Retinal pigment epithelial cell (primary cell): ENCODE results near the gene ABCA13.
A peak's percentile ranks its signal among the peaks of the same experiment; 100 is the strongest.

Experiments
- DNase-seq: peaks from one replicate; pipeline ENCODE4 v3.0.0-alpha.2; 2010; ENCODE audit warnings: low read depth
- H3K4me3 ChIP-seq: 2 replicates; pipeline ENCODE4 v1.5.1; 2011; ENCODE audit warnings: mild to moderate bottlenecking, low read length, control low read depth, moderate library complexity
- TF ChIP-seq, protein P1 (sequence below): conservative IDR thresholded peaks from 2 replicates; pipeline ENCODE4 v1.5.1; 2011; ENCODE audit warnings: low read depth, low read length, control low read depth, inconsistent platforms

Gene ABCA13

GRCh38 chr7:48295296-48295971 lies 124.2 kb downstream of the ABCA13 start:
- TF ChIP-seq, protein P1, sequence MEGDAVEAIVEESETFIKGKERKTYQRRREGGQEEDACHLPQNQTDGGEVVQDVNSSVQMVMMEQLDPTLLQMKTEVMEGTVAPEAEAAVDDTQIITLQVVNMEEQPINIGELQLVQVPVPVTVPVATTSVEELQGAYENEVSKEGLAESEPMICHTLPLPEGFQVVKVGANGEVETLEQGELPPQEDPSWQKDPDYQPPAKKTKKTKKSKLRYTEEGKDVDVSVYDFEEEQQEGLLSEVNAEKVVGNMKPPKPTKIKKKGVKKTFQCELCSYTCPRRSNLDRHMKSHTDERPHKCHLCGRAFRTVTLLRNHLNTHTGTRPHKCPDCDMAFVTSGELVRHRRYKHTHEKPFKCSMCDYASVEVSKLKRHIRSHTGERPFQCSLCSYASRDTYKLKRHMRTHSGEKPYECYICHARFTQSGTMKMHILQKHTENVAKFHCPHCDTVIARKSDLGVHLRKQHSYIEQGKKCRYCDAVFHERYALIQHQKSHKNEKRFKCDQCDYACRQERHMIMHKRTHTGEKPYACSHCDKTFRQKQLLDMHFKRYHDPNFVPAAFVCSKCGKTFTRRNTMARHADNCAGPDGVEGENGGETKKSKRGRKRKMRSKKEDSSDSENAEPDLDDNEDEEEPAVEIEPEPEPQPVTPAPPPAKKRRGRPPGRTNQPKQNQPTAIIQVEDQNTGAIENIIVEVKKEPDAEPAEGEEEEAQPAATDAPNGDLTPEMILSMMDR, result no peak
- DNase-seq, result no peak
- H3K4me3 ChIP-seq, result no peak overlapping the region

DNA sequence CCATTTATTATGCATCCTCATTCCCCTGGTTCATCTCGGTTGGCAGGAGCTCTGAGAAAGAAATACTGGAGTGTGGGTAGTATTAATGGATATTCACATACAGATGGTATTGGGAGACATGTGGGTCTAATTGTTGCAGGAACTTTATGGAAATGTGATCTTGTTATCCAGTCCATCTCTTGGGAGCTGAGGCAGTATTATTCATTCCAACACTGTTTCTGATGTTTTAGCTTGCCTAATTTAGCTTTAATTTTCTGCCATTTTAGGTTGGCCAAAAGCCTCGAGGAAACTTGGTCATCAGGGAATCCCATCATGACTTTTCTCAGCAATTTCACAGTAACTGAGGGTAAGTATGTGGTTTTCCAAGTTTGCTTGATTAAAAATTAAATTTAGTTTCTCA lies 125.7 kb downstream of the ABCA13 start:
- TF ChIP-seq, protein P1, result no peak
- H3K4me3 ChIP-seq, result no peak overlapping the region
- DNase-seq, result no peak

DNA sequence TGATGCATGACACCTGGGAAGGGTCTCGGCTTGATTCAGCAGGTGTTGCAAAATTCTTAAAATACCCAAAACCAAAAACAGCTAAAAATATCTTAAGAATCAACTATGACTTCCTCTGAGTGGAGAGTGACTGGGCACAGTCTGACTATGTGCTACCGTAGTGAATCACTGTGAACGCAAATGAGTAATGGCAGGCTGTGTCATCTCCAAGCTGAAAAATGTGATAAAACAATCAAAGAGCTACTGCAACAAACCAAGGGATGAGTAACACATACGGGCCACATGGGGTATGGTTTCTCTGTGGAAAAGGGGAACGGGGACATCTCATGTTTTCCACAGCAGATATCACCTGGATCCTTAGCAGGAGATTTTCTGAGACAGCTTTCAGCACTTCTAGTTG lies 127.5 kb downstream of the ABCA13 start:
- H3K4me3 ChIP-seq, result no peak overlapping the region
- DNase-seq, result no peak

GRCh38 chr7:48299580-48300169 lies 128.4 kb downstream of the ABCA13 start:
- TF ChIP-seq, protein P1, result peak; percentile 82
- H3K4me3 ChIP-seq, result no peak overlapping the region
- DNase-seq, result no peak

More for the DNA sequence above, 127.5 kb downstream of the ABCA13 start:
- TF ChIP-seq, protein P1, result no peak

GRCh38 chr7:48300301-48300700 lies 129.0 kb downstream of the ABCA13 start:
- no peak for DNase-seq
- no peak overlapping the region for H3K4me3 ChIP-seq
- TF ChIP-seq, protein P1, result no peak

DNA sequence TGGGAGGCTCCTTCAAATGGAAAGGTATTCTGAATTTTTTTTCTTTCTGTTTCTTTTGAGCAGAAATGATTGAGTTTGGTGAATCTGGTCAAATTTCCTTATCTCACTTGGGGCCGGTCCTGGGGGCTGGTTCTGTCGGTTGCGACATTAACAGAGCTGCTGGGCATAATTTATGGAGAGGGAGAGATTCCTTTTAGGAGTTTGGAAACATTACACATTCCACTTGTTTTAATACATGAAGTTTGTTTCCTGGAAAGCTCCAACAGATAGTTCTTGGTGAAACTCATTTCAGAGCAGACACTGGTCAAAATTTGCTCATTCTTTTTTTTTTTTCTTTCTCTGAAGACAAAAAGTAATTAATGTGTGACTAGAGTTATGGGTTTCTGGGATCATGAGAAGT lies 129.9 kb downstream of the ABCA13 start:
- DNase-seq, result no peak
- TF ChIP-seq, protein P1, result no peak
- no peak overlapping the region for H3K4me3 ChIP-seq

- no peak overlapping the region for H3K4me3 ChIP-seq
- TF ChIP-seq, protein P1, result no peak
- no peak for DNase-seq
Measured at GRCh38 chr7:48304641-48305040, 133.4 kb downstream of the ABCA13 start.
